Measurements from ENCODE around the gene KIF1A. TPM values are rescaled to one million over a fixed set of nuclear protein-coding genes. Genes with fewer than 3 reads are reported as not detected.
"Not testable (repeated sequence)": the region's sequence is repeated elsewhere in the genome, so short reads cannot be mapped to it uniquely, and the experiment has no call there.

Gene KIF1A
- total RNA-seq, 2 donors from 2014 or later: 28.8 to 30.1 TPM

DNA sequence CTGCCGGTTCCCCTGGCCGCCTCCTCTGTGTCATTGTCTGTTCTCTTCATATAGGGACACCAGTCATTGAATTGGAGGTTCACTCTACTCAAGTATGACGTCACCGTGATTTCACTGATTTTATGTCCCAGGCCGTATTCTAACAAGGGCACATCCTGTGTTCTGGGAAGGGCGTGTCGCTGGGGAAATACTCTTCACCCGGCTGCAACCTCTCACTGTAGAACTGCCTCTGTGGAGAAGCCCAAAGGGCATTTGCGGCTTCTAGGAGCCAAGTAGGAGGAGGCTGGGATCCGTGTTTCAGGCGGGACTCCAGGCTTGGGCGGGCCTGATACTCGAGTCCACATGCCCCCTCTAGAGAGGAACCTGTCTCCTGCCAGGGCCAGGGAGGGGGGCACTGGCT, 123.5 kb downstream of the KIF1A start:
- not testable (repeated sequence) for ATAC-seq (replicated peaks in 1 of 2); H3K36me3 Mint-ChIP-seq (ENCODE audit: insufficient read depth in 2 of 2); H3K27me3 Mint-ChIP-seq (ENCODE audit: low read depth)

GRCh38 chr2:240695593-240695992, 124.4 kb downstream of the KIF1A start:
- H3K9me3 Mint-ChIP-seq; H3K4me3 Mint-ChIP-seq; H3K27me3 Mint-ChIP-seq (ENCODE audit: low read depth); ATAC-seq (replicated peaks in 1 of 2); H3K4me1 Mint-ChIP-seq (ENCODE audit: low read depth); H3K36me3 Mint-ChIP-seq (ENCODE audit: insufficient read depth in 2 of 2); H3K27ac Mint-ChIP-seq; DNase-seq: not testable (repeated sequence)

More for the DNA sequence above, 123.5 kb downstream of the KIF1A start:
- not testable (repeated sequence) for H3K27ac Mint-ChIP-seq; H3K4me3 Mint-ChIP-seq; H3K9me3 Mint-ChIP-seq; H3K4me1 Mint-ChIP-seq (ENCODE audit: low read depth); DNase-seq

DNA sequence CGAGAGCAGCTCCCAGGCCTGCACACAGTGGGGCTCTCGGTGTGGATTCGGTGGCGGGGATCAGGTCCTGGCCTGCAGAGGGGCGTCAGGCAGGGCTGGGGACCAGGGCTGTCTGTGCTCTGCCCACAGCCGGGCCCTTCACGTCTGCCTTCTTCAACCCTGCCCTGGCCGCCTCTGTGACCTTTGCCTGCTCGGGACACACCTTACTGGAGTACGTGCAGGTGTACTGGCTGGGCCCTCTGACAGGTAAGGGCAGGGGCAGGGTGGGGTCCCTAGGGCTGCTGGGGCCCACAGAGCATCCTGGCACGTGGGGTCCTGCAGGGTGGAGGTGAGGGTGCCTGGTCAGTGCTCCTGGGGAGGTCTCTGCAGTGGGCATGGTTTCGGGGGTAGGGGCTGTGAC, 125.7 kb downstream of the KIF1A start:
- H3K27ac Mint-ChIP-seq: not testable (repeated sequence)

DNA sequence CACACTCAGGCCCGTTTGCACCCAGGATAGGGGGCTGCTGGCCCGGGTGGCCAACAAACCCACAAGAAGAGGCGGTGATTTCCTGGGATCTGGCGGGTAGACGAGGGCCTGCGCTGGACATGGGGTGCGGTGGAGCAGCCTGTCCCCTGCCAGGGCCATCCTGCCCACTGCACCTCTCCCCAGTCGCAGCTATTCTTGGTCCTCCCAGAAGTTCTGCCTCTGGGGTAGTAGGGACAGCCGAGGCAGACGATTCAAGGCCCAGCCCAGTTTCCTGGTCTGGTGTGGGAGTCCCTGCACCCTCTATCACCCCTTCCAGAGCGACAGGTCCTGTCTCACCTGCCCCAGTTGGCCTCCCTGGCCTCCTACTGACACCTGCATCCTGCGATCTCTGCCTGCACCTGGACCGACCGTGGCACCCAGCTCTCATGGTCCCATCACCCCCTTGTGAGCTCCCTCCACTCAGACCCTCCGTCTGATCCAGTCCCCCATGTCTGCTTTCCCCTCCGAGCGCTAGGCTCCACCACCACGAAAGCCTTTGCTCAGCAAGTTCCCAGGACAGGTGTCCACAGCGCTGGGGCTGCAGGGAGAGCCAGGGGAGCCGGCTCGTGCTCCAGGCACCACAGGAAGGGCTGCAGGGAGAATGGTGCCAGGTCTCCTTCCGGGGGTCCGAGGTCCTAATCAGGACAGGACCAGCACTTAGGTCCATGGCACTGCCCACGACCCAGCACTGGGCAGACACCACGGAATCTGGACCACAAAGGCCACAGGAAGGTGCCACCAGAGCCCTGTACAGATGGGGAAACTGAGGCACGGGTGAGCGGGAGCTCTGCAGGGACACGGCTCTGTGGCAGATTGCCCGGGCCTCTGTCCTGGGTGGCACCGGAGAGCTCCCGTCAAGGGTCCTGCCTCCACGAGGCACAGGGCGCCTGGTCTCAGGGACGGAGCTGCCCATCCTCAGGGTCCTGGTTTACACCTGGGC, 127.1 kb downstream of the KIF1A start:
- not testable (repeated sequence) for H3K27ac Mint-ChIP-seq; H3K4me1 Mint-ChIP-seq (ENCODE audit: low read depth); DNase-seq; H3K36me3 Mint-ChIP-seq (ENCODE audit: insufficient read depth in 2 of 2); H3K27me3 Mint-ChIP-seq (ENCODE audit: low read depth); ATAC-seq (replicated peaks in 1 of 2); H3K4me3 Mint-ChIP-seq; H3K9me3 Mint-ChIP-seq

More for the DNA sequence above, 125.7 kb downstream of the KIF1A start:
- not testable (repeated sequence) for H3K4me1 Mint-ChIP-seq (ENCODE audit: low read depth); H3K36me3 Mint-ChIP-seq (ENCODE audit: insufficient read depth in 2 of 2); DNase-seq; H3K9me3 Mint-ChIP-seq; H3K4me3 Mint-ChIP-seq; ATAC-seq (replicated peaks in 1 of 2); H3K27me3 Mint-ChIP-seq (ENCODE audit: low read depth)

DNA sequence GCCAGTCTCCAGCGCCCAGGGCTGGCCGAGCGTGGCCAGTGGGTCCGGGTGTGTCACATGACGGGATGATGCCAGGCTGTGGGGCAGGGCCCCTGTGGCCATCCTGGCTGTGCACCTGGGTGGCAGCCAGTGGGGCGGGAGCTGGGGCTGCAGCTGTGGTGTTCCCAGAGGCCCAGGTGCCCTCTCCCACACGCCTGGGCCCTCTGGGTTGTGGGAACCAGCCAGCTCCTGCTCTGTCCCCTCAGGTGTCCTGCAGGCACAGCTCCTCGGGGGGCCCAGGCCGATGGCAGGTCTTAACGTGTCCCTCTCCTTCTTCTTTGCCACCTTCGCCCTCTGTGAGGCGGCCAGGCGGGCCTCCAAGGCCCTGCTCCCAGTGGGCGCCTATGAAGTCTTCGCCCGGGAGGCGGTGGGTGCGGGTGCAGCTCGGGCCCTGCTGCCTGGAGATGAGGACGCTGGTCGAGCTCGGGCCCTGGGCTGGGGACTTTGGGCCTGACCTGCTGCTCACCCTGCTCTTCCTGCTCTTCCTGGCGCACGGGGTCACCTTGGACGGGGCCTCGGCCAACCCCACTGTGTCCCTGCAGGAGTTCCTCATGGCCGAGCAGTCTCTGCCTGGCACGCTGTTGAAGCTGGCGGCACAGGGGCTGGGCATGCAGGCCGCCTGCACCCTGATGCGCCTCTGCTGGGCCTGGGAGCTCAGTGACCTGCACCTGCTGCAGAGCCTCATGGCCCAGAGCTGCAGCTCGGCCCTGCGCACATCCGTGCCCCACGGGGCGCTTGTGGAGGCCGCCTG, 128.2 kb downstream of the KIF1A start, which contains the start of gene AQP12A:
AQP12A (plus strand) TSS at position 236 of the 790 bp plus-strand sequence; CDS start at position 284, 48 bp downstream.
- ATAC-seq (replicated peaks in 1 of 2); DNase-seq; H3K27me3 Mint-ChIP-seq (ENCODE audit: low read depth); H3K36me3 Mint-ChIP-seq (ENCODE audit: insufficient read depth in 2 of 2); H3K27ac Mint-ChIP-seq; H3K4me1 Mint-ChIP-seq (ENCODE audit: low read depth); H3K4me3 Mint-ChIP-seq; H3K9me3 Mint-ChIP-seq: not testable (repeated sequence)

DNA sequence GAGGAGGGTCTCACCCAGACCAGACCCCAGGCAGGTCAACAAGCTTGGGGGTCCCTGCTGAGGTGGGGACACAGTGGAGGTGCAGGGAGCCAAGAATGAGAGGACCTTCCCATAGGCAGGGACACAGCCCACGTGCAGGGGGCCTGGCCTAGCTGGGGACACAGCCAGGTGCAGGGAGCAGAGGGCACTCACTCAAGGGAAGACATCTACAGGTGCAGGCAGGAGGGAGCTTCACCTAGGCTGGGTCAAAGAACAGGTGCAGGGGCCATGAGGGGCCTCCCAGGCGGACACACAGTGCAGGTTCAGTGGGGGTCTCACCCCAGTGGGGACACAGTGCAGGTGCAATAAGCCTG, 129.0 kb downstream of the KIF1A start:
- ATAC-seq (replicated peaks in 1 of 2); H3K36me3 Mint-ChIP-seq (ENCODE audit: insufficient read depth in 2 of 2); H3K27ac Mint-ChIP-seq; H3K27me3 Mint-ChIP-seq (ENCODE audit: low read depth); H3K4me3 Mint-ChIP-seq; DNase-seq; H3K4me1 Mint-ChIP-seq (ENCODE audit: low read depth); H3K9me3 Mint-ChIP-seq: not testable (repeated sequence)

GRCh38 chr2:240690421-240691074, 129.5 kb downstream of the KIF1A start:
- not testable (repeated sequence) for H3K36me3 Mint-ChIP-seq (ENCODE audit: insufficient read depth in 2 of 2); H3K4me1 Mint-ChIP-seq (ENCODE audit: low read depth); H3K4me3 Mint-ChIP-seq; H3K27ac Mint-ChIP-seq; H3K27me3 Mint-ChIP-seq (ENCODE audit: low read depth); H3K9me3 Mint-ChIP-seq; DNase-seq
- ATAC-seq (replicated peaks in 1 of 2): peak; percentile 18 to 26

- no peaks in the 10 kb centered on the region for H3K9me3 Mint-ChIP-seq
- H3K36me3 Mint-ChIP-seq (ENCODE audit: insufficient read depth in 2 of 2): no peaks in the 10 kb centered on the region
- no peaks in the 10 kb centered on the region for H3K27me3 Mint-ChIP-seq (ENCODE audit: low read depth)
- H3K27ac Mint-ChIP-seq: no peak overlapping the region
- ATAC-seq (replicated peaks in 1 of 2) (no peak), DNase-seq (no peak)
- H3K4me1 Mint-ChIP-seq (ENCODE audit: low read depth): no peaks in the 10 kb centered on the region
- H3K4me3 Mint-ChIP-seq: no peak overlapping the region
Measured at GRCh38 chr2:240689975-240690374, 130.0 kb downstream of the KIF1A start.

DNA sequence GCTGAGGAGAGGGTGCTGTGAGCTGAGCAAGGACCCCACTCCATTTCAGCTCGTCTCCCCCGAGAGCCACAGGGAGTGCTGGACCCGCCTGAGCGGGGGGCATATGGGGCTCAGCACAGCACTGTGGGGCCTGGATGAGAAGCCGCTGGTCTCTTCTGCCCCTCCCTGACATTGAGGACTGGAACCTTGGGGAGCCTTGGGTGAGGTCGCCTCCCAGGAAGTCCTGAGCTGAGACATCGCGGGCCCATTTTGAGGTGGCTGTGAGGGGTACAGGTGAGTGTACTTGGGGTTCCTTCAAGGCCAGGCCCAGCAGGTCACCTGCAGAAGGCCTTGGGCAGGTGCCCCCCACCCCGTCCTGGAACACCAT, 131.5 kb downstream of the KIF1A start:
- Mint-ChIP-seq H3K4me3 (no peak overlapping the region), H3K27me3 (ENCODE audit: low read depth) (no peaks in the 10 kb centered on the region), H3K4me1 (ENCODE audit: low read depth) (no peaks in the 10 kb centered on the region), H3K27ac (no peak overlapping the region), H3K36me3 (ENCODE audit: insufficient read depth in 2 of 2) (no peaks in the 10 kb centered on the region), H3K9me3 (no peaks in the 10 kb centered on the region)
- DNase-seq: no peak
- ATAC-seq (replicated peaks in 1 of 2): no peak

- no peaks in the 10 kb centered on the region for H3K27me3 Mint-ChIP-seq (ENCODE audit: low read depth)
- no peaks in the 10 kb centered on the region for H3K9me3 Mint-ChIP-seq
- H3K4me3 Mint-ChIP-seq: no peak overlapping the region
- DNase-seq (no peak), ATAC-seq (replicated peaks in 1 of 2) (no peak)
- H3K36me3 Mint-ChIP-seq (ENCODE audit: insufficient read depth in 2 of 2): no peaks in the 10 kb centered on the region
- H3K27ac Mint-ChIP-seq: no peak overlapping the region
- no peaks in the 10 kb centered on the region for H3K4me1 Mint-ChIP-seq (ENCODE audit: low read depth)
Measured at GRCh38 chr2:240687741-240688552, 132.1 kb downstream of the KIF1A start.

DNA sequence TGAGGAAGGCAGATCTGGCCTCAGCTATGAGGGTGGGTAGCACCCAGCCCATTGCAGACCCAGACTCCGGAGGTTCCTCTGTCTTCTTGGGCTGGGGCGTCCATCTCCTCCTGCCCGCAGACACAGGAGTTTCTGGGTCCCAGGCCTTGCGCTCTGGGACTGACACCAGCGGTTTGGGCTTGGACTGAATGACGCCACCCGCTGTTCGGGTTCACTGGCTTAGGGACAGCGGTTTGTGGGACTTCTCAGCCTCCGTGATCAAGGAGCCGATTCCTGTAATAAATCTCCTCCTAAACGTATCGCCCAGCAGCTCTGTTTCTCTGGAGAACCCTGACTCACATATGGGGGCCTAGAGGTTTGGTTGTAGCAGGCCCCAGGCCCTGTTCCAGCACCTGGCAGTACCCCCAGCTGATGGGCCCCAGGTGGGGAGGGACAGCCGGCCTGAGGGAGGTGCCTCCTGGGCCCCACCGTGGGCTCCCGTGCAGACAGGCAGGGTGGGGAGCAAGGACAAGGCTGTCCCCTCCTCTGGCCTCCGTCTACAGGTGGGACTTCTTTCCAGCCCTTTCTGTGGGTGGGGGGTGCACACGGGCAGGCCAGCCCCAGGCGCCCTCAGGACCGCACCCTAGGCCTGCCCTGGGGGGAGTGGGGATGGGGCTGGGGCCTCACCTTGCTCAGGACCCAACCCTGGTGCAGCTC, 132.8 kb downstream of the KIF1A start:
- ATAC-seq (replicated peaks in 1 of 2) (no peak), DNase-seq (no peak)
- H3K27ac Mint-ChIP-seq: no peak overlapping the region
- H3K4me3 Mint-ChIP-seq: no peak overlapping the region
- H3K27me3 Mint-ChIP-seq (ENCODE audit: low read depth): no peaks in the 10 kb centered on the region
- H3K9me3 Mint-ChIP-seq: no peaks in the 10 kb centered on the region
- no peaks in the 10 kb centered on the region for H3K4me1 Mint-ChIP-seq (ENCODE audit: low read depth)
- no peaks in the 10 kb centered on the region for H3K36me3 Mint-ChIP-seq (ENCODE audit: insufficient read depth in 2 of 2)

DNA sequence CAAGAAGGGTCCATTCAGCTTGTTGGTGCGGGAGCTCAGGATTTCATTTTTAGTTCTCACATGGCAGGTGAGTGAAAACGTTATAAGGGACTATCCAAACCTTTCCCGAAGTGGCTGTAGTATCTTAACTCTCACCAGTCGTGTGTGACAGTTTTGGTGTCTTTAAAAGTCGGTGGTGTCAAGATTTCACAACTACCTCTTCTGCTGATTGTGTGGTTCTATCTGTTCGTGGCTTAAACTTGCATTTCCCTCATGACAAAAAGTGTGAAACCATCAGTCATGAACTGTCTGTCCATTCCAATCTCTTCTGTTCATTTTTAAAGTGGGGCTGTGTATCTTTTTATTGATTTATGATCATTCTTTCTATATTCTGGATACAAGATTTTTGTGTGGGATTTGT, 133.6 kb downstream of the KIF1A start:
- Mint-ChIP-seq H3K27ac (peak overlapping the region; percentile 33), H3K36me3 (ENCODE audit: insufficient read depth in 2 of 2) (no peaks in the 10 kb centered on the region), H3K4me1 (ENCODE audit: low read depth) (no peaks in the 10 kb centered on the region), H3K27me3 (ENCODE audit: low read depth) (no peaks in the 10 kb centered on the region), H3K4me3 (no peak overlapping the region), H3K9me3 (no peaks in the 10 kb centered on the region)
- DNase-seq: no peak
- no peak for ATAC-seq (replicated peaks in 1 of 2)

Data from activated T-cell treated with anti-CD3 and anti-CD28 coated beads, Interleukin-2, amount 50 U/mL, for 72 hours (primary cell).